Endodermal cell (in vitro differentiated cells): ENCODE data around the gene TRIM46. TPM values are rescaled to one million over a fixed set of nuclear protein-coding genes. Genes with fewer than 3 reads are reported as not detected.

Experiments used
- DNase-seq: peaks from one replicate; pipeline ENCODE4 v3.0.0-alpha.2; 2017
- H3K27ac ChIP-seq: 2 replicates; pipeline ENCODE4 v1.5.1; 2013; ENCODE audit warnings: mild to moderate bottlenecking, low read depth, low read length, moderate library complexity
- H3K27me3 ChIP-seq: 2 replicates; pipeline ENCODE4 v1.6.1; 2013; ENCODE audit warnings: mild to moderate bottlenecking, low read length, moderate library complexity; ENCODE audit not compliant: insufficient read depth, control insufficient read depth, poor library complexity, severe bottlenecking
- H3K36me3 ChIP-seq: 2 replicates; pipeline ENCODE4 v1.7.0; 2013; ENCODE audit warnings: mild to moderate bottlenecking, low read length, moderate library complexity; ENCODE audit not compliant: control insufficient read depth, insufficient read depth
- H3K4me1 ChIP-seq: one replicate; pipeline ENCODE4 v1.7.0; 2013; ENCODE audit warnings: low read length; ENCODE audit not compliant: control insufficient read depth, insufficient read depth
- H3K4me3 ChIP-seq: 2 replicates; pipeline ENCODE4 v1.5.1; 2013; ENCODE audit warnings: mild to moderate bottlenecking, low read length, moderate library complexity
- H3K9ac ChIP-seq: 2 replicates; pipeline ENCODE4 v1.6.1; 2013; ENCODE audit warnings: mild to moderate bottlenecking, low read length, moderate library complexity; ENCODE audit not compliant: poor library complexity, severe bottlenecking; ENCODE audit errors: extremely low read depth
- H3K9me3 ChIP-seq: 2 replicates; pipeline ENCODE4 v1.6.1; 2013; ENCODE audit warnings: mild to moderate bottlenecking, low read length, moderate library complexity; ENCODE audit not compliant: control insufficient read depth
- H3K27ac Mint-ChIP-seq: 2 replicates; pipeline ENCODE4 v1.8.0; 2020; ENCODE audit warnings: mixed read lengths
- H3K27me3 Mint-ChIP-seq: 2 replicates; pipeline ENCODE4 v1.8.0; 2021; ENCODE audit warnings: mild to moderate bottlenecking, mixed read lengths; ENCODE audit not compliant: insufficient read depth
- H3K36me3 Mint-ChIP-seq: 2 replicates; pipeline ENCODE4 v1.8.0; 2020; ENCODE audit warnings: low read depth, mixed read lengths
- H3K4me1 Mint-ChIP-seq: 2 replicates; pipeline ENCODE4 v1.8.0; 2020; ENCODE audit warnings: mixed read lengths
- H3K4me3 Mint-ChIP-seq: 2 replicates; pipeline ENCODE4 v1.8.0; 2020; ENCODE audit warnings: mild to moderate bottlenecking, moderate library complexity, mixed read lengths
- H3K9me3 Mint-ChIP-seq: 2 replicates; pipeline ENCODE4 v1.8.0; 2020; ENCODE audit warnings: mild to moderate bottlenecking, mixed read lengths
- CTCF ChIP-seq: fragments of 200-600 bp; sonication (generic); conservative IDR thresholded peaks from 2 replicates; pipeline ENCODE4 v1.5.0; 2021; ENCODE audit warnings: antibody characterized with exemption, mild to moderate bottlenecking
- WGBS, 2 experiments: methylation state at CpG; one replicate each; pipeline versions ENCODE4 v1.1.5 to v1.1.7; 2013; ENCODE audit warnings: missing lambda C conversion rate in 2 of 2, mixed read lengths in 1 of 2; ENCODE audit not compliant: insufficient coverage in 1 of 2, insufficient read length in 1 of 2; 5-methylcytosine and 5-hydroxymethylcytosine counted together
- total RNA-seq, 2 donors: library from RNA; stranded (reverse); fragmentation: NEBNext Ultra II Directional in 1 of 2; extraction: Animal tissue kit (Norgen Biotek cat#: 25700) in 1 of 2; gene quantifications; 2 replicates in 1 of 2; 3 replicates in 1 of 2; pipeline ENCODE4 v1.2.1, GENCODE V29; 2021

Gene TRIM46
- total RNA-seq, 2 donors from 2014 or later: 5.1 to 7.1 TPM

GRCh38 chr1:155207806-155208540 is 34.3 kb downstream of the TRIM46 start, which contains the start of gene THBS3:
Gene THBS3 (minus strand): TSS chr1:155207897. CDS start chr1:155207876, 21 bp downstream.
- peak within 1 kb of the TSS; percentile 99 for H3K27ac ChIP-seq
- peaks cover 24% of the 10 kb centered on the region for H3K4me1 Mint-ChIP-seq
- H3K27me3 ChIP-seq: no peaks in the 10 kb centered on the region
- H3K4me3 Mint-ChIP-seq: peak within 1 kb of the TSS; percentile 89
- no peaks in the 10 kb centered on the region for H3K9me3 Mint-ChIP-seq
- peaks cover 14% of the 10 kb centered on the region for H3K36me3 Mint-ChIP-seq
- TF ChIP-seq CTCF: no peak
- peak within 1 kb of the TSS; percentile 94 for H3K27ac Mint-ChIP-seq
- H3K9ac ChIP-seq: peak within 1 kb of the TSS; percentile 99
- H3K4me1 ChIP-seq: peaks cover 5% of the 10 kb centered on the region
- no peaks in the 10 kb centered on the region for H3K9me3 ChIP-seq
- peak; percentile 78 for DNase-seq
- H3K4me3 ChIP-seq: peak within 1 kb of the TSS; percentile 93
- H3K27me3 Mint-ChIP-seq: peaks cover 1% of the 10 kb centered on the region
- peaks cover 9% of the 10 kb centered on the region for H3K36me3 ChIP-seq
- WGBS, 2 experiments: 11 to 18% methylated on average over 12 to 17 of the region's 17 CpGs

- WGBS, 2 experiments: 0 to 1% methylated on average over 22 to 64 of the region's 64 CpGs
- Histone ChIP-seq H3K27me3 (no peaks in the 10 kb centered on the region), H3K27ac (peak within 1 kb of the TSS; percentile 99), H3K4me1 (peaks cover 5% of the 10 kb centered on the region), H3K9me3 (no peaks in the 10 kb centered on the region), H3K4me3 (peak within 1 kb of the TSS; percentile 93), H3K36me3 (peaks cover 9% of the 10 kb centered on the region), H3K9ac (peak within 1 kb of the TSS; percentile 99)
- no peak for TF ChIP-seq CTCF
- no peaks in the 10 kb centered on the region for H3K9me3 Mint-ChIP-seq
- peak within 1 kb of the TSS; percentile 89 for H3K4me3 Mint-ChIP-seq
- peaks cover 1% of the 10 kb centered on the region for H3K27me3 Mint-ChIP-seq
- peak within 1 kb of the TSS; percentile 95 for H3K27ac Mint-ChIP-seq
- H3K36me3 Mint-ChIP-seq: peaks cover 9% of the 10 kb centered on the region
- peak; percentile 95 for DNase-seq
- H3K4me1 Mint-ChIP-seq: peaks cover 24% of the 10 kb centered on the region
Measured at GRCh38 chr1:155208541-155209311, 35.1 kb downstream of the TRIM46 start, which contains the start of gene MTX1. Gene MTX1 (plus strand): TSS chr1:155208695. CDS start chr1:155208805, 110 bp downstream.

GRCh38 chr1:155209312-155209721 is 35.7 kb downstream of the TRIM46 start:
- 4 to 5% methylated on average over 11 to 13 of the region's 13 CpGs for WGBS, 2 experiments
- Histone ChIP-seq H3K9me3 (no peaks in the 10 kb centered on the region), H3K27me3 (no peaks in the 10 kb centered on the region), H3K27ac (peak overlapping the region; percentile 99), H3K36me3 (peaks cover 9% of the 10 kb centered on the region), H3K9ac (peak overlapping the region; percentile 99), H3K4me1 (peaks cover 5% of the 10 kb centered on the region), H3K4me3 (peak overlapping the region; percentile 93)
- TF ChIP-seq CTCF: no peak
- Mint-ChIP-seq H3K4me3 (peak overlapping the region; percentile 89), H3K27me3 (peaks cover 1% of the 10 kb centered on the region), H3K36me3 (peaks cover 9% of the 10 kb centered on the region), H3K9me3 (no peaks in the 10 kb centered on the region), H3K27ac (peak overlapping the region; percentile 95), H3K4me1 (peaks cover 24% of the 10 kb centered on the region)
- no peak for DNase-seq
